ENCODE data around the gene EMD.

GRCh38 chrX:154408659-154409221 is 29.6 kb downstream of the EMD start:
- TF ChIP-seq MAX (IDR thresholded peaks at IDR 0.05) (no peak), CREB1 (IDR thresholded peaks at IDR 0.05; ENCODE audit: low read depth) (no peak), EGR1 (IDR thresholded peaks at IDR 0.05) (no peak), YY1 (IDR thresholded peaks at IDR 0.05; ENCODE audit: low read depth) (no peak), RAD21 (IDR thresholded peaks at IDR 0.05; ENCODE audit: low read depth) (no peak), TCF12 (IDR thresholded peaks at IDR 0.05; ENCODE audit: low read depth) (no peak), FOXM1 (IDR thresholded peaks at IDR 0.05; ENCODE audit: borderline replicate concordance, low read depth) (no peak), NFIC (IDR thresholded peaks at IDR 0.05) (no peak)
- TF ChIP-seq, protein P1, sequence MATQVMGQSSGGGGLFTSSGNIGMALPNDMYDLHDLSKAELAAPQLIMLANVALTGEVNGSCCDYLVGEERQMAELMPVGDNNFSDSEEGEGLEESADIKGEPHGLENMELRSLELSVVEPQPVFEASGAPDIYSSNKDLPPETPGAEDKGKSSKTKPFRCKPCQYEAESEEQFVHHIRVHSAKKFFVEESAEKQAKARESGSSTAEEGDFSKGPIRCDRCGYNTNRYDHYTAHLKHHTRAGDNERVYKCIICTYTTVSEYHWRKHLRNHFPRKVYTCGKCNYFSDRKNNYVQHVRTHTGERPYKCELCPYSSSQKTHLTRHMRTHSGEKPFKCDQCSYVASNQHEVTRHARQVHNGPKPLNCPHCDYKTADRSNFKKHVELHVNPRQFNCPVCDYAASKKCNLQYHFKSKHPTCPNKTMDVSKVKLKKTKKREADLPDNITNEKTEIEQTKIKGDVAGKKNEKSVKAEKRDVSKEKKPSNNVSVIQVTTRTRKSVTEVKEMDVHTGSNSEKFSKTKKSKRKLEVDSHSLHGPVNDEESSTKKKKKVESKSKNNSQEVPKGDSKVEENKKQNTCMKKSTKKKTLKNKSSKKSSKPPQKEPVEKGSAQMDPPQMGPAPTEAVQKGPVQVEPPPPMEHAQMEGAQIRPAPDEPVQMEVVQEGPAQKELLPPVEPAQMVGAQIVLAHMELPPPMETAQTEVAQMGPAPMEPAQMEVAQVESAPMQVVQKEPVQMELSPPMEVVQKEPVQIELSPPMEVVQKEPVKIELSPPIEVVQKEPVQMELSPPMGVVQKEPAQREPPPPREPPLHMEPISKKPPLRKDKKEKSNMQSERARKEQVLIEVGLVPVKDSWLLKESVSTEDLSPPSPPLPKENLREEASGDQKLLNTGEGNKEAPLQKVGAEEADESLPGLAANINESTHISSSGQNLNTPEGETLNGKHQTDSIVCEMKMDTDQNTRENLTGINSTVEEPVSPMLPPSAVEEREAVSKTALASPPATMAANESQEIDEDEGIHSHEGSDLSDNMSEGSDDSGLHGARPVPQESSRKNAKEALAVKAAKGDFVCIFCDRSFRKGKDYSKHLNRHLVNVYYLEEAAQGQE (IDR thresholded peaks at IDR 0.05; ENCODE audit: low read depth), result no peak
